HG03025 (cell line): ENCODE data around the gene H3-3A.

Experiments
- ATAC-seq: cut with Tn5 transposase; IDR thresholded peaks from one replicate; pipeline ENCODE4 v1.9.1; 2021; ENCODE audit warnings: mild to moderate bottlenecking, moderate library complexity; ENCODE audit not compliant: unreplicated experiment, low FRiP score

H3-3A gene

GRCh38 chr1:226051365-226051764 lies 11.2 kb upstream of the H3-3A start:
- no peak for ATAC-seq

DNA sequence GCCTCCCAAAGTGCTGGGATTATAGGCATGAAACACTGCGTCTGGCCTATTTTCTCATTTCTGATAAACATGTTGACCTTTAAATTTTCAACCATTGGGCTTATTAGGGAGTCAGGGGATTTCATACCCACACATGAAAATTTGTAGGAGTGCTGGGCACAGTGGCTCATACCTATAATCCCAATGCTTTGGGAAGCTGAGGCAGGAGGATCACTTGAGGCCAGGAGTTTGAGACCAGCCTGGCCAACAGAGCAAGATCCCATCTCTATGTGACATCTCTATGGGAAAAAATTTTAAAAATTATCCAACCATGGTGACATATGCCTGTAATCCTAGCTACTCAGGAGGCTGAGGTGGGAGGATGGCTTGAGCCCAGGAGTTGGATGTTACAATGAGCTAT lies 10.5 kb upstream of the H3-3A start:
- no peak for ATAC-seq

DNA sequence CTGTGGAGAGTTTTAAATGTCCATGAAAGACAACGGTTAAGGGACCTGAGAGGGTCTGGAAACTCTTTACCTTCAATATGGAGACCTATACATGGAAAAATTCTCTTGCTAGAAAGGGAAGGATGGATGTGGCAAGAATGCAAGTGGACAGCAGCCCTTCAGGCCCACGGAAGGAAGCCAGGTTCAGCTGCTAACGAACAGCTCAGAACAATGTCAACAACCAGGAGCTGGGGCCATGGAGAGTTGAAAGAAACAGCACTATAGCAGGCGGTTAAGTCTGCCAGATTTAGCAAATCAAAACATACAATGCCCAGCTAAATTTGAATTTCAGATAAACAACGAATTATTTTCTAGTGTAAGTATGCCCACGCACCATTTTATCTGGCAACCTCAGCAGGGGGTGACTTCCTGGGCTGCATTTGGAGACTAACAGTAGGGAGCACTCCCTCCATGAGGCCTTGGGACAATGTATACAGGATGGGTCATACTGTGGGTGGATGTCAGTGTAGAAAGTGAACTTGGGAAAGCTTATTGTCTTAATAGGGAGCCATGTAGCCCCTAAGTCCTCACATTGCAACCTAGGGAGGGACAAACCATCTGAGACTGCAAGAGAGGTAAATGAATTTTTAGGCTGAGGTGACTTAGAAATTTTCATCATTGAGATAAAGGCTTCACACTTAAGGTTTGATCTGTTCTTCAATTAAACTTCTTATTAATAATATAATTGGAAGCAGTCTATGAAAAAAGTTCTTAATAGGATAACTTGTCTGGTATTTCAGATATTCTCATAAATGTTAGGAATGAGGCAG lies 7.8 kb upstream of the H3-3A start:
- no peak for ATAC-seq

DNA sequence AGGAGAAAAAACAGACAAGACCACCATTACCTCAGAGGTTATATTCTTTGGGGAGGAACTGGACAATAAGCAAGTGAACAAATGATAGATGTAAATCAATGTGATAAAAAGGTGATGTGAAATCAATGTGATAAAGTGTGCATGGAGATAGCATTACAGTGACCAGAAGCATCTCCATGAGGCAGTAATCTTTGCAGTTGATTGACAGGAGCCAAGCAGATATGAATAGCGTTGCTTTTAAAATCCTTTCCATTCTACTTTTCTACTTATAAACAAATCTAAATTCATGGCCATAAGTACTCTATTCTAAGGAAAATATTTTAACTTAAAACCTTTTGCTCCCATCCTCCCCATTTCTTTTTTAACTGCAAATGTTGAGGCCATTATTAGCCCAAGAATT lies 2.8 kb upstream of the H3-3A start:
- ATAC-seq: no peak

GRCh38 chr1:226060427-226060826 lies 2.1 kb upstream of the H3-3A start:
- ATAC-seq: no peak

- no peak for ATAC-seq
Measured at GRCh38 chr1:226061068-226061840, 1.3 kb upstream of the H3-3A start.

GRCh38 chr1:226061841-226062557 lies 517 bp upstream of the H3-3A start:
- ATAC-seq: peak; percentile 35

DNA sequence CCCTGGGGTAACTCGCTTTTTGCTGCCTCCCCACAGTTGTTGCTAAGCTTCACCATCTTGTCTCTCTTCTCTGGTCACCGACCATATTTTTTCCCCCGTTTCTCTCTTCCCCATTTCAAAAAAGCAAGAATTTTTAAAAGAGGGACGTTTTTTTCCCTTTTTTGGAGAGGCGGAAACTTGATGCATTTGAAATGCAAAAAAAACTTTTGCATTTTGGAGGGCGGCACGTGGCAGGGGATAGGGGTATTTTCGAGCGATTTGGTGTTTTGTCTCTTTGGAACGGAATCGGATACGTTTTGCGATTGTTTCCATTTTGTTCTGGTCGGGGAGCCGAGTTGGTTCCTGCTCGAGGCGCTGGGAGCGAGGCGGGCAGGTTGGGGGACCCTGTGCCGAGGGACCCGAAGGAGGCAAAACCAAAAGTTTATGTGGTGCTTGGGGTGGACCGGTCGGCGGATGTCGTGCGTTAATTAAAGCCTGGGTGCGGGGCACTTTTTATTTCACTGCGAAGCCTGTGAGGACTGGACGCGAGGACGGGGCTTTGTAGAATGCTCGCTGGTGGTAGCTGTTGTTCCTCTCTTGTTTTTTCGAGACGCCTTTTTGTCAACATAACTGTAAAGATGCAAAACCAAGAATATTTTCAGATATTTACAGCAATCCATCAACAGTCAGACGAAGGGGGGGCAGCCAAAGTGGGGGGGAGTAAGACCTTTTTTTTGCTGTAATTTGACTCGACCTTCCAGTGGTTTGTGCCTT lies 884 bp downstream of the H3-3A start:
- ATAC-seq: peak; percentile 3

- ATAC-seq: no peak
Measured at GRCh38 chr1:226063977-226064815, 1.7 kb downstream of the H3-3A start.

GRCh38 chr1:226064816-226065248 lies 2.3 kb downstream of the H3-3A start:
- no peak for ATAC-seq

DNA sequence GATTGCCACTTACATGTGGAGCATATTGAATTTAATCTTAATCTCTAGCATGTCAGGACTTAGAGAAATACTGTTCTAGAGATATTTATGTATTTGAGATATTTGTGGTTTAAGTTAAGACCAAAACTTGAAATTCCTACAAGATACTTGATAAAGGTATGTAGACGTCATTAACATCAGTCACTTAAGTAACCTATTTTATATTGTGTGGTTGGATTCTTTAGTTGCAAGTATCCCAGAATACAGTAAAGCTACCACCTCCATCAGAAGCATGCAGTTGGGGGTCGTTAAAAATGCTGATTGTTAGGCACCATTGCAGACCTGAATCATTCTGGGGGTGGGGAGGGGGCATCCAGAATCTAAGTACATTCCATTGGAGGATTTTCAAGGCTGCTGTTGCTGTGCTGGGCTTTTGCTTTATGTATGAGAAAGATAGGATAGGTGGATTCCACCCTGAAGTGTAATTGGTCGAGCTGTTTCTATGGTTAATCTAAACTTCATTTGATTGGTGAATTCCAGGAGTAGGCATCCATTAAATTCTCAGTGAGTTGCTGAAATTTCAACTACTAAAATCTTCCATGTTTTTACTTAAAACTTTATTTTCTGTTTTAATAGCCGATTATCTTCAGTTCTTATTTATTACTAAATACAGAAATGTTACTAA lies 4.0 kb downstream of the H3-3A start:
- no peak for ATAC-seq

DNA sequence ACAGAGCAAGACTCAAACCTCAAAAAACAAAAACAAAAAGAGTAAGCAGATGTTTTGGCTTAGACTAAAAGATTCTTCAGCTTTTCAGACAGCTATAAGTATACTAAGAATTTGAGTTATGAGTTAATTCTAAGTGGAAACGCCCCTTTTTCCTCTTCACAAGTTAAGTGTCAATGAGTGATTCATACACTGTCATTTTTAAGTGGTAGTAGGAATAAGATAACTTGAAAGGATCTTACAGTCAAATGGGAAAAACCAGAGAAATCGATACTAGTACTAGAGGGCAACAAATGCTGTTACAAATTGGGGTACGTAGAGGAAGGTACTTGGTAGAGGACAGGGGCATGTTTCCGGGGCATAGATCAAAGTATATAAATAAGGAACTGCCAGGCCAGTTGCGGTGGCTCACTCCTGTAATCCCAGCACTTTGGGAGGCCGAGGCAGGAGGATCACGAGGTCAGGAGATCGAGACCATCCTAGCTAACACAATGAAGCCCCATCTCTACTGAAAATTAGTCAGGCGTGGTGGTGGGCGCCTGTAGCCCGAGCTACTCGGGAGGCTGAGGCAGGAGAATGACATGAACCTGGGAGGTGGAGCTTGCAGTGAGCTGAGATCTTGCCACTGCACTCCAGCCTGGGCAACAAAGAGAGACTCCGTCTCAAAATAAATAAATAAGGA lies 7.4 kb downstream of the H3-3A start:
- no peak for ATAC-seq

GRCh38 chr1:226072347-226072746 lies 9.8 kb downstream of the H3-3A start:
- no peak for ATAC-seq

- ATAC-seq: no peak
Measured at GRCh38 chr1:226073184-226073950, 10.9 kb downstream of the H3-3A start.

GRCh38 chr1:226074046-226074445 lies 11.5 kb downstream of the H3-3A start:
- no peak for ATAC-seq

DNA sequence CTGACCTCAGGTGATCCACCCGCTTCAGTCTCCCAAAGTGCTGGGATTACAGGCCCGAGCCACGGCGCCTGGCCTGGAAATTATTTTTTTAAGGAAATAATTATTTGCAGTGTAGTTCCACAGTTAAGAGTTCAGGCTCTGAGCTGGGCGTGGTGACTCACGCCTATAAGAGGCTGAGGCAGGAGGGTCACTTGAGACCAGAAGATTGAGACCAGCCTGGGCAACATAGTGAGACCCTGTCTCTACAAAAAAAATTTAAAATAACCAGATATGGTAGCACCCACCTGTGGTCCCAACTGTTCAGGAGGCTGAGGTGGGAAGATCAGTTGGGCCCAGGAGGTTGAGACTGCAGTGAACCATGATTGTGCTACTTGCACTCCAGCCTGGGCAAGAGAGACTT lies 13.9 kb downstream of the H3-3A start:
- no peak for ATAC-seq

GRCh38 chr1:226078374-226078773 lies 15.9 kb downstream of the H3-3A start:
- no peak for ATAC-seq

- ATAC-seq: no peak
Measured at GRCh38 chr1:226082587-226082917, 20.0 kb downstream of the H3-3A start.
